HEK293T (cell line): ENCODE results near the gene KCNT1.

ENCODE experiments used
- CTCF ChIA-PET: fragments of 350-600 bp; formaldehyde crosslinking; extraction: SDS; loops from one replicate; lab custom pipeline; 2021; ENCODE audit warnings: antibody characterized with exemption, inconsistent platforms; lab: Yijun Ruan, JAX
- POLR2A ChIA-PET: fragments of 350-600 bp; formaldehyde crosslinking; extraction: SDS; loops from one replicate; lab custom pipeline; 2020; ENCODE audit warnings: antibody characterized with exemption, inconsistent platforms; lab: Yijun Ruan, JAX
- DNase-seq: peaks from one replicate; pipeline ENCODE4 v3.0.0; 2012; ENCODE audit warnings: mixed read lengths; ENCODE audit errors: extremely low spot score
- ARNT ChIP-seq: fragments of 450-650 bp; IDR thresholded peaks from 2 replicates; pipeline ENCODE4 v1.6.1; 2017; ENCODE audit warnings: mild to moderate bottlenecking
- BHLHE40 ChIP-seq: fragments of 450-650 bp; IDR thresholded peaks from 2 replicates; pipeline ENCODE4 v1.6.1; 2016; ENCODE audit warnings: mild to moderate bottlenecking, moderate library complexity, borderline replicate concordance
- CTBP1 ChIP-seq: fragments of 450-650 bp; IDR thresholded peaks from 2 replicates; pipeline ENCODE4 v1.6.1; 2016; ENCODE audit warnings: borderline replicate concordance
- ELF4 ChIP-seq: fragments of 450-650 bp; IDR thresholded peaks from 2 replicates; pipeline ENCODE4 v1.6.1; 2017; ENCODE audit warnings: antibody characterized with exemption
- FOXA1 ChIP-seq: fragments of 450-650 bp; IDR thresholded peaks from 2 replicates; pipeline ENCODE4 v1.6.1; 2016; ENCODE audit warnings: mild to moderate bottlenecking
- FOXK2 ChIP-seq: fragments of 450-650 bp; IDR thresholded peaks from 2 replicates; pipeline ENCODE4 v1.6.1; 2016; ENCODE audit warnings: mild to moderate bottlenecking
- FOXM1 ChIP-seq: fragments of 450-650 bp; IDR thresholded peaks from 2 replicates; pipeline ENCODE4 v1.6.1; 2017; ENCODE audit warnings: mild to moderate bottlenecking, borderline replicate concordance
- HDGF ChIP-seq: fragments of 450-650 bp; IDR thresholded peaks from 2 replicates; pipeline ENCODE4 v1.6.1; 2017; ENCODE audit warnings: antibody characterized with exemption, borderline replicate concordance
- L3MBTL2 ChIP-seq: fragments of 450-650 bp; conservative IDR thresholded peaks from 2 replicates; pipeline ENCODE4 v1.6.1; 2016; ENCODE audit warnings: mild to moderate bottlenecking
- LEF1 ChIP-seq: fragments of 450-650 bp; IDR thresholded peaks from 2 replicates; pipeline ENCODE4 v1.6.1; 2017; ENCODE audit warnings: mild to moderate bottlenecking, borderline replicate concordance
- NFRKB ChIP-seq: fragments of 450-650 bp; IDR thresholded peaks from 2 replicates; pipeline ENCODE4 v1.6.1; 2016; ENCODE audit warnings: mild to moderate bottlenecking, moderate library complexity
- SP1 ChIP-seq: fragments of 450-650 bp; IDR thresholded peaks from 2 replicates; pipeline ENCODE4 v1.6.1; 2017
- SUZ12 ChIP-seq: fragments of 450-650 bp; IDR thresholded peaks from 2 replicates; pipeline ENCODE4 v1.6.1; 2016; ENCODE audit warnings: mild to moderate bottlenecking
- TARDBP ChIP-seq: fragments of 450-650 bp; IDR thresholded peaks from 2 replicates; pipeline ENCODE4 v1.6.1; 2016
- ZNF384 ChIP-seq: fragments of 450-650 bp; IDR thresholded peaks from 2 replicates; pipeline ENCODE4 v1.6.1; 2016
- TF ChIP-seq, protein P1 (sequence below): fragments of 450-650 bp; IDR thresholded peaks from 2 replicates; pipeline ENCODE4 v1.6.1; 2016

The KCNT1 gene

DNA sequence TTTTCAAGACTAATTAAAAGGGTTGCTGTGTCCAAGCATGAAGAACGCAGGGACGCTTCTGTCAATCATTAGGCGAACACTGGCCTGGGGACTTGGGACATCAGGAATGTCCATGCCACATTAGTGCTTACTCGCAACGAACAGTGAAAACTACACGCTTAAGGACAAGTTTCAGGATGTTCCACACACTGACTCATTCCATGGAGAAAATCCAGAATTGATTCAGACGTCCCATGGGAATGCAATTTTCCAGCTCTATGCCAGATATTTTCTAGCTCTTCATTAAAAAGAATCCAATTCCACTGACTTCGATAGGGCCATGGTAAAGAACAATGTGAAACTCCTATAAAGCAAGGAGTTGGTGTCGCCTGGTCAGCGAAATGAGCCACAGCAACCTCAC lies 107.2 kb downstream of the KCNT1 start:
- TF ChIP-seq FOXM1 (no peak), NFRKB (no peak), L3MBTL2 (no peak)
- CTCF ChIA-PET: no interaction called here
- POLR2A ChIA-PET: no interaction called here
- DNase-seq: no peak

DNA sequence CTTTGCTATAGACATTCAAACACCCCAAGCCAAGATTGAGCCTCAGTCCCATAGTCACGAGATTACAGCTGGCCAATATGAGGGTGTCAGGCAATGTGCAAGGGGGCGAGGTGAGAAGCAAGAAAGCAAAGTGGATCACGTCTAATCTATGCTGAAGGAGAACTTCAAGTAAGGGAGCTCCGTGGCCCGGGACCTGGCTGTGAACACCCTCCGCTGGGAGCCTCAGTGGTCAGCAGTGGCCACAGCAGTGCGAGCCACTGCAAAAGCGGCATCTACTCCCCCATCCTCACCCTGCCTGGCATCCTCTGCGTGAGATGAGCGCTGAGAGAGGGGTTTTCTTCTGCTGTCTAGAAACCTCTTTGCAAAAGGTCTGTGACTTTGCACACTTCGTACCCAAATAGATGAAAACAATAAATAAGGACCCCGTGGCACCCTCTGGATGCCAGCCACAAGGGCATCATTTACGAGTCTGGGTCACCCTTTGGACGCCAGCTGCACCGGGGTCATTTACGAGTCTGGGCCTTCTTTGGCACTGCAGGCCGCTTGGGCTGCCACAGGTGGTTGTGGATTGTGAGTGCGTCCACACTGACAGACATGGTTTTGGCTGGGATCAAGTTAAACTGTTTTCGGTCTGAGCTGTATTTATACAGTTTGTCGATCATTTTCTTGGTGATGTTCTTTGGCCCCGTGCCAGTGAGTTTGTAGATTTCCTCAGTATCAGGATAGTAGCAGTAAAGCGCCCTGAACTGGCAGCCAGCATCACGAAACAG lies 109.0 kb downstream of the KCNT1 start:
- POLR2A ChIA-PET: no interaction called here
- TF ChIP-seq TARDBP: no peak
- TF ChIP-seq NFRKB: no peak
- TF ChIP-seq, protein P1, sequence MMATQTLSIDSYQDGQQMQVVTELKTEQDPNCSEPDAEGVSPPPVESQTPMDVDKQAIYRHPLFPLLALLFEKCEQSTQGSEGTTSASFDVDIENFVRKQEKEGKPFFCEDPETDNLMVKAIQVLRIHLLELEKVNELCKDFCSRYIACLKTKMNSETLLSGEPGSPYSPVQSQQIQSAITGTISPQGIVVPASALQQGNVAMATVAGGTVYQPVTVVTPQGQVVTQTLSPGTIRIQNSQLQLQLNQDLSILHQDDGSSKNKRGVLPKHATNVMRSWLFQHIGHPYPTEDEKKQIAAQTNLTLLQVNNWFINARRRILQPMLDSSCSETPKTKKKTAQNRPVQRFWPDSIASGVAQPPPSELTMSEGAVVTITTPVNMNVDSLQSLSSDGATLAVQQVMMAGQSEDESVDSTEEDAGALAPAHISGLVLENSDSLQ: no peak
- no peak for TF ChIP-seq FOXM1
- no peak for TF ChIP-seq ELF4
- TF ChIP-seq CTBP1: no peak
- TF ChIP-seq SUZ12: no peak
- no peak for TF ChIP-seq L3MBTL2
- TF ChIP-seq FOXK2: no peak
- TF ChIP-seq FOXA1: no peak
- no peak for TF ChIP-seq HDGF
- TF ChIP-seq LEF1: no peak
- TF ChIP-seq ZNF384: no peak
- no peak for TF ChIP-seq SP1
- no peak for TF ChIP-seq BHLHE40
- no peak for TF ChIP-seq ARNT
- DNase-seq: no peak
- CTCF ChIA-PET: no interaction called here

DNA sequence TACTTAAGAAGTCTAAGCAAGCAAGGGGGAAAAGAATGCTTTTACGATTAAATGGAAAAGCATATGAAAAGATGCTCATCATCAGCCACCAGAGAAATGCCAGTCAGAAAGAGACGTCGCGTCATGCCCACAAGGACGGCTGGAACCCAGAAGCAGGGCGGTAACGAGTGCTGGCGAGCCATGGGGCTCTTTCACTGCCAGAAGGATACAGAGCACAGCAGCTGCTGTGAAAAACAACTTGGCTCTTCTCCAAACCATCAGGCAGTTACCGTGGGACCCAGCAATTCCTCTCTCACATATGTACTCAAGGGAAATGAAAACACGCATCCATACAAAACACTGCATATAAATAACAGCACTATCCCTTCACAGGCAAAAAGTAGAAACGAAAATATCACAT lies 109.8 kb downstream of the KCNT1 start:
- CTCF ChIA-PET: interaction anchor here (1.1 kb wide), 1 partner anchor 15 kb away, joined by 3 read pairs; no protein-coding TSS in a partner anchor
- POLR2A ChIA-PET: no interaction called here
- no peak for TF ChIP-seq SP1
- DNase-seq: no peak

DNA sequence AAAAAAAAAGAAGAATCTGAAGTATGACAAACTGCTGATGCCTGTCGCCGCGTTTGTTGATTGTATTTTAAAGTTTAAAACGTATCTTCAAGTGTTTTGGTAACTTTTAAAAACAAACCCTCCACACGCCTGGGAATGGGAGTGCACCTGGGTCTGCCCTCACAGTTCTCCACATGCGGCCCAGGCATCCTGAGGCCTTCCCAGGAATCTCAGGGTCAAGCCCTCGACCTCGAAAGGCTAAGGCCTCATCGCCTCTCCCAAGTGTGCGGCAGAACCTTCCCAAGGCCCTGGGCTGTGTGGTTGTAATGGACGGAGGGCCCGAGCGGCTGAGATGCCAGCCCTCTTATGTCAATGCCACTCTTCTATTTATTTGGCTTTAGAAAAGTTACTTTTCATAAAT lies 111.0 kb downstream of the KCNT1 start:
- no peak for DNase-seq
- POLR2A ChIA-PET: no interaction called here
- CTCF ChIA-PET: no interaction called here

DNA sequence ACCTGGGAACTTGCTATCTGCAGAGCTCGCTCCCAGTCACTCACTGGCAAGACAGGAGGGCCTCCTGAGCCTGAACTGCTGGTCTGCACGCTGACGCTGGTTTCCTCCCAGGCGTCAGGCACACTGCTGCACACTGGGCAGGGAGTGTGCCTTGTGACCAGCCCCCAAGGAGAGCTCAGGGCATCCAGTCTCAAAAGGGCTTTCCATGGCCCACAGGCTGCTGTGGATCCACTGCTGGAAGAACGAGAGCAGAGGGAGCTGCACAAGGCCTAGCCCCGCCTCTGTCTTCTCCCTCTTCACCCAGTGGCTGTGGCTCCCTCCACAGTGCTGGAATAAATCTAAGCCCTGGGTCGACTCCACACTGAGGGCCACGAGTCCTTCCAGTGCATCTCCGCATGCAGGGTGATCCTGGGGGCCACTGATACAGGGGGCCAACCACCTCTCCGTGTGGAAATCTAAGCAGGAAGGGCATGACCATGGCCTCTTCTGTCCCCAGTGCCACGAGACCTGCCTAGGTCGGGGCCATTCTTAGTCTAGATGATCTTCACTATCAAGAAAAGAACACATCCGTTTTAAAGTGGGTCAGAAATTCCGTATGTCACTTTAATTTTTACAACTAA lies 111.8 kb downstream of the KCNT1 start:
- ChIA-PET CTCF (interaction anchor here (0.6 kb wide), 1 partner anchor 56 kb away, joined by 3 read pairs; no protein-coding TSS in a partner anchor), POLR2A (no interaction called here)
- no peak for TF ChIP-seq L3MBTL2
- TF ChIP-seq SUZ12: no peak
- no peak for TF ChIP-seq ZNF384
- no peak for TF ChIP-seq LEF1
- no peak for TF ChIP-seq ELF4
- TF ChIP-seq CTBP1: no peak
- no peak for TF ChIP-seq HDGF
- no peak for TF ChIP-seq FOXM1
- DNase-seq: no peak

More for the DNA sequence above, 111.0 kb downstream of the KCNT1 start:
- TF ChIP-seq FOXK2 (no peak), NFRKB (no peak), L3MBTL2 (no peak), TARDBP (no peak), FOXA1 (no peak), BHLHE40 (no peak), SP1 (no peak), CTBP1 (no peak), ARNT (no peak)
- TF ChIP-seq, protein P1: no peak

DNA sequence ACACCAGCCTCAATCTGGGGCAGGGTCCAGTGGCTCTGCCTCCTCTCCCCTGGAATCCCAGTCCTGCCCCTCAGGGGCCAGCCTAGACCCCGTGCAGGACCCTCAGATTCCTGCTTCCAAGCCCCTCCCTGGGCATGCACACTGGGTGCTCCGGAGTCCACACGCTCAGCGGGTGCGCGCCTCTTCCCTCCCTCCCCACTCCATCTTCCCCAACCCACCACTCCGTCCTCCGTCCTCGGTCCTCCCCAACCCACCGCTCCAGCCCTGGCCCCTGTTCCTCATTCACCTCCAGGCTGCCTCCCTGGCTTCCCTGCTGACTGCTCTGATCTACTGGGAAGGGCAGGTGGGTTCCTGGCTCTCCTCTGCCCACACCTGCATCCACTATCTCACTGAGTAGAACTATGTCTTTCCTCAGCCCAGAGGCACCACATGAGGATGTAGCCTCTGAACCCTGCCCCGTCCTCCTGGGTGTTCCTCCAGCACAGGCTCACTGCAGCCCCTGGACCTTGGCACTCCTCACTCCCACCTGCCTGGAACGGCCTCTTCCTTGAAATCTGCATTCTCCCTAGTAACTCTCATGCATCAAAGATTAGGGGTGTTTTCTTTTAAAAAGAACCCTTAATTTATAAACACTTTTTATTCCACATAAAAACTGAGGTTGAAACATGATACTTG lies 112.6 kb downstream of the KCNT1 start:
- CTCF ChIA-PET: interaction anchor here (0.6 kb wide), 1 partner anchor 57 kb away, joined by 3 read pairs; no protein-coding TSS in a partner anchor
- POLR2A ChIA-PET: no interaction called here
- no peak for TF ChIP-seq FOXK2
- TF ChIP-seq NFRKB: no peak
- no peak for TF ChIP-seq L3MBTL2
- no peak for TF ChIP-seq ELF4
- no peak for TF ChIP-seq BHLHE40
- no peak for TF ChIP-seq LEF1
- TF ChIP-seq ARNT: no peak
- TF ChIP-seq SP1: no peak
- TF ChIP-seq CTBP1: no peak
- no peak for TF ChIP-seq HDGF
- TF ChIP-seq, protein P1: no peak
- TF ChIP-seq TARDBP: no peak
- no peak for TF ChIP-seq ZNF384
- no peak for TF ChIP-seq FOXA1
- no peak for TF ChIP-seq SUZ12
- no peak for TF ChIP-seq FOXM1
- DNase-seq: no peak
